Measurements from ENCODE around the gene USP26.
"Not testable (repeated sequence)": the region's sequence is repeated elsewhere in the genome, so short reads cannot be mapped to it uniquely, and the experiment has no call there.

USP26 gene

DNA sequence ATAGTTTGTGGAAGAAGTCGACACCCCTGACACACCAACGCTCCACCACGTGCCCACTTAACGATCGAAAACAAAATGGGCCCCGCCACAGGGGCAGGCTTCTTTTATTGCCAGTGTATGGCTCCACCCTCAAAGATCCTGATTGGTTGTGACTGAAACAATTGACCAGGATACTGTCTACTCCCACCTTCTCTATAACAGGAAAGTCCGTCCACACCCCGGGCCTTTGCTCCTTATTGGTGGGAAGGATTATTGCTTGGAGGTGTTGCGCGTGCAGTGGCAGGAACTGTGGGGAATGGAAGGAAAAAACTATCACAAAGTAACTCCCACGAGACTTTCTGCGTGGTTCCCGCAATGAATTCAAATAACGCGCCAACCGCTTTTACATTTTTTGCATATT, at the start of gene USP26:
USP26 (minus strand) TSS at position 79 of the 400 bp plus-strand sequence. CDS start 68,889 bp downstream, outside the sequence.
- Mint-ChIP-seq H3K27me3 (no peaks in the 10 kb centered on the region), H3K27ac (no peak within 1 kb of the TSS), H3K4me3 (no peak within 1 kb of the TSS), H3K9me3 (no peaks in the 10 kb centered on the region), H3K4me1 (no peaks in the 10 kb centered on the region)
- DNase-seq = no peak
- ATAC-seq = no peak

DNA sequence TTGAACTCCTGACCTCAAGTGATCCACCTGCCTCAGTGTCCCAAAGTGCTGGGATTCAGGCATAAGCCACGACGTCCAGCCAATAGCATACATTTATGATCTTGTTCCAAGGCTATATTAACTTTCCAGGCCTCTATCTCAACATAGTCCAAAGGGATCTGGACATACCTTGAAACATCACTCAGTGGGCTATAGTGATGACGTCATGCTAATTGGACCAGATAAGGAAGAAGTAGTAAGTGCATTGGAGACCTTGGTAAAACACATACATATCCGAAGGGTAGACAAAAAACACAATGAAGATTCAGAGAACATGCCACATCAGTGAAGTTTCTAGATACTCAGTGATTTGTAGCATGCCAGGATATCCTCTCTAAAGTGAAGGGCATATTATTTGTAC, 37.4 kb upstream of the USP26 start:
- DNase-seq (no peak), ATAC-seq (no peak)
- H3K27me3 Mint-ChIP-seq = no peaks in the 10 kb centered on the region
- H3K4me3 Mint-ChIP-seq = no peak overlapping the region
- H3K9me3 Mint-ChIP-seq = no peaks in the 10 kb centered on the region
- H3K4me1 Mint-ChIP-seq = no peaks in the 10 kb centered on the region
- H3K27ac Mint-ChIP-seq = no peak overlapping the region

- H3K9me3 Mint-ChIP-seq = no peaks in the 10 kb centered on the region
- no peaks in the 10 kb centered on the region for H3K4me1 Mint-ChIP-seq
- H3K4me3 Mint-ChIP-seq = no peak overlapping the region
- H3K27ac Mint-ChIP-seq = no peak overlapping the region
- ATAC-seq = no peak
- H3K27me3 Mint-ChIP-seq = no peaks in the 10 kb centered on the region
- DNase-seq = no peak
Measured at GRCh38 chrX:133120406-133120805, 23.5 kb upstream of the USP26 start.

- Mint-ChIP-seq H3K27ac (peak overlapping the region in 1 of 2 donors; percentile 19), H3K4me1 (no peaks in the 10 kb centered on the region), H3K9me3 (no peaks in the 10 kb centered on the region), H3K27me3 (no peaks in the 10 kb centered on the region), H3K4me3 (no peak overlapping the region)
- DNase-seq (no peak), ATAC-seq (no peak)
Measured at GRCh38 chrX:133094098-133094731, 2.7 kb downstream of the USP26 start.

DNA sequence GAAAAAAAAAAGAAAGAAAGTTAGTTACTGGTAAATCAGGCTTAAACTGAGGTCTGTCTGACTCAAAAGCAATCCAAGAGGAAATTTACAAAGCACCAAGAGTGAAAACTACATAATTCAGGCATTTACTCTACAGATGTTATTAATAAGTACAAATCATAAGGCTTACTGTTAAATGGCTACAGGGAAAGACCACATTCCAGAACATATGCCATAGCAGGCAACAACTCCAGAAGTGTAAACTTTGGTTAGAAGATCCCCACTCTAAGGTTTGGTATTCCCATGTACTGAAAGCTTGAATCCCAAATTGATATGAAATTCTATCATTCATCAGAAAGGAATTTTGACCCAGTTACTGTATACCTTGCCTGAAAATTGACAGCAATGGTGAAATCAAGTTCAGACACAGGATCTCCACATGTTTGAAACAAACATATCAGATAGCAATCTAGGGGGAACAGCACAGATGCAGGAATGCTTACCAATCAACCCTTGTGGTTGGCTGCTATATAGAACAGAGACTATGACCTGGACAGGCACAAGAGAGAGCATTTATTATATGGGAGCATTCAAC, 6.6 kb downstream of the USP26 start:
- Mint-ChIP-seq H3K27me3 (no peaks in the 10 kb centered on the region), H3K9me3 (no peaks in the 10 kb centered on the region), H3K27ac (no peak overlapping the region), H3K4me3 (no peak overlapping the region), H3K4me1 (no peaks in the 10 kb centered on the region)
- DNase-seq (no peak), ATAC-seq (no peak)

DNA sequence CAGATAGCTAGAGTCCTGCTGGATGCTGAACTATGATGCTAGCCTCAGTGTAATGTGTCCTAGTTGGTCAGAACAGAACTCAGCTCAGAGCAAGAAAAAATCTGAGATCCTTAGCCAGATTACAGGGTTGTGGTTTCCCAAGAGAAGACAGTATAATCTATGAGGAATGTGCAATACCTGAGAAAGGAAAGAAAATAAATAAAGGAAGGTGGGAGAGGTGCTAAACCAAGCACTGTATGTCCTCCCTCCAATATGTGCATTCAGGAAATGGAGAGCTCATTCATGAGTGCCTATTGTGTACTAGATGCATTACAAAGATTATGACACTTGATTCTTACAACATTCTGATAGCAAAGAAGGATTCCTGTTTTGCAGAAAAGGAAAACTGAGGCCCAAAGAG, 7.5 kb downstream of the USP26 start:
- Mint-ChIP-seq H3K4me3 (no peak overlapping the region), H3K27me3 (no peaks in the 10 kb centered on the region), H3K9me3 (no peaks in the 10 kb centered on the region), H3K4me1 (no peaks in the 10 kb centered on the region), H3K27ac (no peak overlapping the region)
- no peak for DNase-seq
- no peak for ATAC-seq

- no peak for ATAC-seq
- H3K27me3 Mint-ChIP-seq = no peaks in the 10 kb centered on the region
- no peak overlapping the region for H3K27ac Mint-ChIP-seq
- no peak overlapping the region for H3K4me3 Mint-ChIP-seq
- no peak for DNase-seq
- no peaks in the 10 kb centered on the region for H3K4me1 Mint-ChIP-seq
- H3K9me3 Mint-ChIP-seq = no peaks in the 10 kb centered on the region
Measured at GRCh38 chrX:133085785-133086184, 11.1 kb downstream of the USP26 start.

GRCh38 chrX:133085056-133085455, 11.9 kb downstream of the USP26 start:
- not testable (repeated sequence) for H3K9me3 Mint-ChIP-seq, DNase-seq, H3K27me3 Mint-ChIP-seq, H3K4me3 Mint-ChIP-seq, H3K27ac Mint-ChIP-seq, ATAC-seq, H3K4me1 Mint-ChIP-seq

DNA sequence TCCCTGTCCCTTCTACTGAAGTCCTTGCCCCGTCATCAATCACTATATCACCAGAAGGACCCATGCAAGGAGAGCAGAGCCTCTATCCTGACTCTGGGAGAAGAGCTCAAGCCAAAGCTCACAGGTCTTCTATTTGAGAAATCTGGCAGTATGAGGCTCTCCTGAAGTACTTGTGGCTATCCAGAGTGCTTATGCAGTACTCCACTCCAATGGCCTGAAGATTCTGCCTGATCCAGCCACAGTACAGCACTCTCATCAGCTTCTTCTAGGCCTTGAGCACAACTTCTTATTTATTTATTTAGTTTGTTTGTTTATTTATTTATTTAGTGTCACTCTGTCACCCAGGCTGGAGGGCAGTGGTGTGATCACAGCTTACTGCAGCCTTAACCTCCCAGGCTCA, 13.0 kb downstream of the USP26 start:
- Mint-ChIP-seq H3K27me3 (no peaks in the 10 kb centered on the region), H3K27ac (no peak overlapping the region), H3K4me3 (no peak overlapping the region), H3K9me3 (no peaks in the 10 kb centered on the region), H3K4me1 (no peaks in the 10 kb centered on the region)
- no peak for ATAC-seq
- DNase-seq = no peak

DNA sequence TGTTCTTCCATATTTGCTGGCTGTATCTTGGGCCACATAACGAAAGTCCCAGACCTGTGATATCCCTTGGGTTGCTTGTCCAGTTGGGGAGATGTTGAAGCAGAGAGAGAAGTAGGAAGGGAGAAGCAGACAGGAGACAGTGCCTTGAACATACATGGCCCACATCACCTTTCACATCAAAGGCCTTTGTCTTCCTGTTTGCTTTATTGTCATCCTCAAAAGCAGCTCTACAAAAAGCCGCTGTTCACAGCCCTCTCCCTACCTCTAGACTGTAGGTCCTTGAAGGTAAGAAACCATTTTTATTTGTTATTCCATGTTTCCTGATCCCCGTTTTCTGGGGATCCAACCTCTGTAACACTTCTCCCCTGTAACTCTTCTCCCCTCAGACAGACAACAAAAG, 14.9 kb downstream of the USP26 start:
- no peak overlapping the region for H3K4me3 Mint-ChIP-seq
- H3K4me1 Mint-ChIP-seq = no peaks in the 10 kb centered on the region
- ATAC-seq = no peak
- DNase-seq = no peak
- no peak overlapping the region for H3K27ac Mint-ChIP-seq
- H3K9me3 Mint-ChIP-seq = no peaks in the 10 kb centered on the region
- H3K27me3 Mint-ChIP-seq = no peaks in the 10 kb centered on the region

GRCh38 chrX:133077856-133078255, 19.1 kb downstream of the USP26 start:
- peak overlapping the region in 1 of 2 donors; percentile 46 for H3K27ac Mint-ChIP-seq
- H3K9me3 Mint-ChIP-seq, ATAC-seq, H3K27me3 Mint-ChIP-seq, DNase-seq, H3K4me3 Mint-ChIP-seq, H3K4me1 Mint-ChIP-seq: not testable (repeated sequence)

DNA sequence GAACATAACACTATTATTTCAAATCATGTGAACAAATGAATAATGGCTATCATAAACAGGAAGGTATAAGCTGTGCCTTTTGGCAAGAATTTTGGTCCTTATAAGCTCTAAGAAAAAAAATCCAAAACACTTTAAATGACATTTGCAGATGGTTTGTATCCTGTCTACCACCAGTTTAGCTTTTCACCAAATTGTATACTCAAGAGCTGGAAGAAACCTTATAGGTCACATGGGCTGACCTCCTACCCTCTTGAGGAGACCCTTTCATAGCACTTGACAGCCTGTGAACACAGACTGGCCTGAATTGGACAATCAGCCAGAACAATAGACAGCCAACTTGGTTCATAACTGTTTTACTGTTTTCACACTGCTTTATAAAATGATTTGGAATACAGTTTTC, 24.3 kb downstream of the USP26 start:
- Mint-ChIP-seq H3K27ac (no peak overlapping the region), H3K4me1 (no peaks in the 10 kb centered on the region), H3K9me3 (no peaks in the 10 kb centered on the region), H3K4me3 (no peak overlapping the region), H3K27me3 (no peaks in the 10 kb centered on the region)
- DNase-seq = no peak
- ATAC-seq = no peak

GRCh38 chrX:133068461-133068860, 28.4 kb downstream of the USP26 start:
- no peak for ATAC-seq
- no peak for DNase-seq
- Mint-ChIP-seq H3K27me3 (peaks cover 16% of the 10 kb centered on the region), H3K27ac (no peak overlapping the region), H3K9me3 (no peaks in the 10 kb centered on the region), H3K4me1 (no peaks in the 10 kb centered on the region), H3K4me3 (no peak overlapping the region)

- H3K27me3 Mint-ChIP-seq = no peaks in the 10 kb centered on the region
- no peaks in the 10 kb centered on the region for H3K4me1 Mint-ChIP-seq
- ATAC-seq (no peak), DNase-seq (no peak)
- H3K9me3 Mint-ChIP-seq = no peaks in the 10 kb centered on the region
- H3K4me3 Mint-ChIP-seq = no peak overlapping the region
- no peak overlapping the region for H3K27ac Mint-ChIP-seq
Measured at GRCh38 chrX:133056341-133056740, 40.6 kb downstream of the USP26 start.

DNA sequence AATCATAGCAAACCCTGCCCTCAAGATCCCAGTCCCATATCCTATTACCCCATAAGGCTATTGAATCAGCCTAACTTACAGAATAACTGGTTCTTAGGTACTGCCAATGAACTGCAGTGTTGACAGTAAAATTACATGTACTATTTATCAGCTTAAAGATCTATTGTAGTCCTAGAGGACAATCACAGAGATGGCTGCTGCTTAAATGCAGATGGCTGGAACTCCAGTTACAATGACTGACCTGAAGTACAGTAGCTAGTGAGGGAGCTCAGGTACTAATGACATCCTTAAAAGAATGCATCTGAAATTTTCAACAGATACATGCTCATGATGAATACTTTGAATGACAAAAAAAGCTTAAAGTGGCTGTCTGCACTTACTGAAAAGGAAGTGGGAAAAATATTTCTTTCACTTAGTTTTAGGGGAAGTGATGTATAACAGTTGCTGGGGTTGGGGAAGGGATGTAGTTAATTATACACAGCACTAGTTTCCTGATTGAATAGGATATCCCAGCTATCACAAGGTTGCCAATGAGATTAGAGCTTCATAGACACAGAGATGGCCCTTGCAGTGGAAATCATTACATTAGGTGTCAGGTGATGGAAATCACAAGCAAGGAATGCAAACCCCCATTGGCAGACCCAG, 42.0 kb downstream of the USP26 start:
- ATAC-seq (no peak), DNase-seq (no peak)
- Mint-ChIP-seq H3K4me3 (no peak overlapping the region), H3K4me1 (no peaks in the 10 kb centered on the region), H3K27me3 (no peaks in the 10 kb centered on the region), H3K9me3 (no peaks in the 10 kb centered on the region), H3K27ac (no peak overlapping the region)

GRCh38 chrX:133053861-133054598, 42.9 kb downstream of the USP26 start:
- H3K9me3 Mint-ChIP-seq = no peaks in the 10 kb centered on the region
- DNase-seq = no peak
- H3K27me3 Mint-ChIP-seq = no peaks in the 10 kb centered on the region

More at GRCh38 chrX:133053861-133054598, 42.9 kb downstream of the USP26 start:
- no peaks in the 10 kb centered on the region for H3K4me1 Mint-ChIP-seq
- no peak overlapping the region for H3K4me3 Mint-ChIP-seq
- ATAC-seq = no peak
- no peak overlapping the region for H3K27ac Mint-ChIP-seq
